Neural cell (in vitro differentiated cells): Measurements from ENCODE around the gene EIF3K. TPM values are rescaled to one million over a fixed set of nuclear protein-coding genes. Genes with fewer than 3 reads are reported as not detected.

ENCODE experiments used
- H2AFZ ChIP-seq: fragments of 200-600, 300-800 bp; sonication (generic), shearing (Covaris generic); 2 replicates; pipeline ENCODE4 v1.6.0; 2014; ENCODE audit warnings: low read depth, mild to moderate bottlenecking, antibody characterized with exemption, low read length, moderate library complexity
- H3F3A ChIP-seq: fragments of 200-600 bp; shearing (Covaris generic); 2 replicates; pipeline ENCODE4 v1.6.1; 2016; ENCODE audit warnings: mild to moderate bottlenecking, moderate library complexity, mixed read lengths, antibody characterized with exemption, low read length; ENCODE audit not compliant: insufficient read depth, poor library complexity, severe bottlenecking
- H3K27ac ChIP-seq: fragments of 200-600, 300-800 bp; sonication (generic), shearing (Covaris generic); 2 replicates; pipeline ENCODE4 v1.5.1; 2014; ENCODE audit warnings: mild to moderate bottlenecking, low read length, moderate library complexity
- H3K27me3 ChIP-seq: fragments of 300-800, 200-600 bp; sonication (generic), shearing (Covaris generic); 2 replicates; pipeline ENCODE4 v1.6.0; 2014; ENCODE audit warnings: mild to moderate bottlenecking, low read depth, low read length, moderate library complexity; ENCODE audit not compliant: insufficient read depth
- H3K36me3 ChIP-seq: fragments of 300-800, 200-600 bp; sonication (generic), shearing (Covaris generic); 2 replicates; pipeline ENCODE4 v1.5.1; 2014; ENCODE audit warnings: mild to moderate bottlenecking, antibody characterized with exemption, low read length, moderate library complexity; ENCODE audit not compliant: insufficient read depth
- H3K4me2 ChIP-seq: fragments of 300-800, 200-600 bp; sonication (generic), shearing (Covaris generic); 2 replicates; pipeline ENCODE4 v1.6.0; 2014; ENCODE audit warnings: mild to moderate bottlenecking, low read length
- H3K4me3 ChIP-seq: fragments of 300-800, 200-600 bp; sonication (generic), shearing (Covaris generic); 2 replicates; pipeline ENCODE4 v1.5.1; 2014; ENCODE audit warnings: mild to moderate bottlenecking, low read length, moderate library complexity
- H3K79me2 ChIP-seq: fragments of 200-600 bp; shearing (Covaris generic); replicated peaks from 2 replicates; pipeline ENCODE4 v1.6.0; 2014; ENCODE audit warnings: mild to moderate bottlenecking, low read length, moderate library complexity; ENCODE audit not compliant: insufficient read depth
- H3K9ac ChIP-seq: fragments of 300-800, 200-600 bp; sonication (generic), shearing (Covaris generic); 2 replicates; pipeline ENCODE4 v1.6.1; 2016; ENCODE audit warnings: mild to moderate bottlenecking, low read length, mixed read lengths
- H3K9me2 ChIP-seq: fragments of 200-600 bp; shearing (Covaris generic); 2 replicates; pipeline ENCODE4 v1.6.1; 2016; ENCODE audit warnings: mild to moderate bottlenecking, low read length, mixed read lengths; ENCODE audit not compliant: insufficient read depth
- H3K9me3 ChIP-seq: fragments of 200-600, 300-800 bp; sonication (generic), shearing (Covaris generic); 2 replicates; pipeline ENCODE4 v1.6.1; 2016; ENCODE audit warnings: mild to moderate bottlenecking, mixed run types, low read length, moderate library complexity, mixed read lengths
- H4K20me1 ChIP-seq: fragments of 200-600 bp; shearing (Covaris generic); 2 replicates; pipeline ENCODE4 v1.6.1; 2016; ENCODE audit warnings: mild to moderate bottlenecking, mixed run types; ENCODE audit not compliant: insufficient read depth
- EP300 ChIP-seq: fragments of 450-650 bp; conservative IDR thresholded peaks from 2 replicates; pipeline ENCODE4 v1.6.1; 2014; ENCODE audit warnings: antibody characterized with exemption, mild to moderate bottlenecking, moderate library complexity; ENCODE audit not compliant: poor library complexity, severe bottlenecking
- EZH2 ChIP-seq: fragments of 200-600, 300-800 bp; shearing (Covaris generic), sonication (generic); IDR thresholded peaks from 2 replicates; pipeline ENCODE4 v1.6.1; 2014; ENCODE audit warnings: antibody characterized with exemption, low read length, borderline replicate concordance, mild to moderate bottlenecking; ENCODE audit not compliant: insufficient read depth, poor library complexity, severe bottlenecking
- MXI1 ChIP-seq: fragments of 450-650 bp; conservative IDR thresholded peaks from 2 replicates; pipeline ENCODE4 v1.6.1; 2014; ENCODE audit warnings: antibody characterized with exemption, mild to moderate bottlenecking; ENCODE audit not compliant: poor library complexity, severe bottlenecking
- POLR2AphosphoS5 ChIP-seq: IDR thresholded peaks from 2 replicates; pipeline ENCODE4 v1.6.1; 2012
- RAD21 ChIP-seq: fragments of 450-650 bp; conservative IDR thresholded peaks from 2 replicates; pipeline ENCODE4 v1.6.1; 2014; ENCODE audit warnings: antibody characterized with exemption, mild to moderate bottlenecking, moderate library complexity
- SMC3 ChIP-seq: fragments of 450-650 bp; conservative IDR thresholded peaks from 2 replicates; pipeline ENCODE4 v1.6.1; 2014; ENCODE audit warnings: antibody characterized with exemption, mild to moderate bottlenecking, moderate library complexity; ENCODE audit not compliant: poor library complexity
- TAF1 ChIP-seq: IDR thresholded peaks from 2 replicates; pipeline ENCODE4 v1.6.1; 2012; ENCODE audit warnings: low read depth
- polyA plus RNA-seq: library from polyadenylated mRNA; depleted of rRNA; stranded (reverse); fragments of >200 nt; gene quantifications from 2 replicates; pipeline ENCODE4 v1.2.3, GENCODE V29; 2014
- TF ChIP-seq, protein P1 (sequence below): IDR thresholded peaks from 2 replicates; pipeline ENCODE4 v1.6.1; 2012; ENCODE audit warnings: borderline replicate concordance
- TF ChIP-seq, protein P2 (sequence below): fragments of 450-650 bp; IDR thresholded peaks from 2 replicates; pipeline ENCODE4 v1.5.1; 2014; ENCODE audit warnings: antibody characterized with exemption, mild to moderate bottlenecking, moderate library complexity; ENCODE audit not compliant: poor library complexity, severe bottlenecking

The EIF3K gene
- polyA plus RNA-seq, 1 donor from 2014 or later, result 462 TPM

DNA sequence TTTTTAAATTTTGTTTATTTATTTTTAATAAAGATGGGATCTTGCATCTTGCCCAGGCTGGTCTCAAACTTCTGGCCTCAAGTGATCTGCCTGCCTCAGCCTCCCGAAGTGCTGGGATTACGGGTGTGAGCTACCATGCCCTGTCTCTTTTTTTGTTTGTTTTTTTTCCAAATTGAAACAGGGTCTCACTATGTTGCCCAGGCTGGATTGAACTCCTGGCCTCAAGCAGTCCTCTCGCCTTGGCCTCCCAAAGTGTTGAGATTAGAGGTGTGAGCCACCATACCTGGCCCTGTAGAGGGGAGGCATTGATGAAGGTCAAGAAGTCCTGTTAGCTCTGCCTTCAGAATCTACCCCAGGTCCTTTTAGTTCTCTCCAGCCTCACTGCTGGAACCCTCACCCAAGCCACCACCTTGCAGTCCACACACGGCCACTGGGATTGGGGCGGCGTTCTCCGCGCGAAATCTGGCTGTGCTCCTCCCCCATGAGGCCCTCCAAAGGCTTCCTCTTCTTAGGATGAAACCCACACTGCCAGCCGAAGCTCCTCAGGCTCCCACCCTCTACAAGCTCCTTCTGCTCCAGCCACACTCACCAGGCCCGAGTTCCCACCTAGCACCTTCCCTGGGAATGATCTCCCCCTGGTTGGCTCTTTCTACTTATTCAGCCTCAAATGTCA is 63.3 kb downstream of the EIF3K start:
- Histone ChIP-seq H3K9me3 (no peaks in the 10 kb centered on the region), H3K27ac (no peak overlapping the region), H3F3A (no peaks in the 10 kb centered on the region), H3K36me3 (no peaks in the 10 kb centered on the region), H3K9ac (no peak overlapping the region), H3K4me3 (no peak overlapping the region), H3K79me2 (peaks cover 16% of the 10 kb centered on the region), H3K27me3 (no peaks in the 10 kb centered on the region), H3K4me2 (no peak overlapping the region), H3K9me2 (no peaks in the 10 kb centered on the region), H4K20me1 (no peaks in the 10 kb centered on the region), H2AFZ (no peak overlapping the region)
- no peak for TF ChIP-seq EP300
- no peak for TF ChIP-seq TAF1
- TF ChIP-seq SMC3, result no peak
- no peak for TF ChIP-seq MXI1
- TF ChIP-seq, protein P1, sequence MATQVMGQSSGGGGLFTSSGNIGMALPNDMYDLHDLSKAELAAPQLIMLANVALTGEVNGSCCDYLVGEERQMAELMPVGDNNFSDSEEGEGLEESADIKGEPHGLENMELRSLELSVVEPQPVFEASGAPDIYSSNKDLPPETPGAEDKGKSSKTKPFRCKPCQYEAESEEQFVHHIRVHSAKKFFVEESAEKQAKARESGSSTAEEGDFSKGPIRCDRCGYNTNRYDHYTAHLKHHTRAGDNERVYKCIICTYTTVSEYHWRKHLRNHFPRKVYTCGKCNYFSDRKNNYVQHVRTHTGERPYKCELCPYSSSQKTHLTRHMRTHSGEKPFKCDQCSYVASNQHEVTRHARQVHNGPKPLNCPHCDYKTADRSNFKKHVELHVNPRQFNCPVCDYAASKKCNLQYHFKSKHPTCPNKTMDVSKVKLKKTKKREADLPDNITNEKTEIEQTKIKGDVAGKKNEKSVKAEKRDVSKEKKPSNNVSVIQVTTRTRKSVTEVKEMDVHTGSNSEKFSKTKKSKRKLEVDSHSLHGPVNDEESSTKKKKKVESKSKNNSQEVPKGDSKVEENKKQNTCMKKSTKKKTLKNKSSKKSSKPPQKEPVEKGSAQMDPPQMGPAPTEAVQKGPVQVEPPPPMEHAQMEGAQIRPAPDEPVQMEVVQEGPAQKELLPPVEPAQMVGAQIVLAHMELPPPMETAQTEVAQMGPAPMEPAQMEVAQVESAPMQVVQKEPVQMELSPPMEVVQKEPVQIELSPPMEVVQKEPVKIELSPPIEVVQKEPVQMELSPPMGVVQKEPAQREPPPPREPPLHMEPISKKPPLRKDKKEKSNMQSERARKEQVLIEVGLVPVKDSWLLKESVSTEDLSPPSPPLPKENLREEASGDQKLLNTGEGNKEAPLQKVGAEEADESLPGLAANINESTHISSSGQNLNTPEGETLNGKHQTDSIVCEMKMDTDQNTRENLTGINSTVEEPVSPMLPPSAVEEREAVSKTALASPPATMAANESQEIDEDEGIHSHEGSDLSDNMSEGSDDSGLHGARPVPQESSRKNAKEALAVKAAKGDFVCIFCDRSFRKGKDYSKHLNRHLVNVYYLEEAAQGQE, result no peak
- no peak for TF ChIP-seq EZH2
- TF ChIP-seq POLR2AphosphoS5, result no peak
- TF ChIP-seq, protein P2, sequence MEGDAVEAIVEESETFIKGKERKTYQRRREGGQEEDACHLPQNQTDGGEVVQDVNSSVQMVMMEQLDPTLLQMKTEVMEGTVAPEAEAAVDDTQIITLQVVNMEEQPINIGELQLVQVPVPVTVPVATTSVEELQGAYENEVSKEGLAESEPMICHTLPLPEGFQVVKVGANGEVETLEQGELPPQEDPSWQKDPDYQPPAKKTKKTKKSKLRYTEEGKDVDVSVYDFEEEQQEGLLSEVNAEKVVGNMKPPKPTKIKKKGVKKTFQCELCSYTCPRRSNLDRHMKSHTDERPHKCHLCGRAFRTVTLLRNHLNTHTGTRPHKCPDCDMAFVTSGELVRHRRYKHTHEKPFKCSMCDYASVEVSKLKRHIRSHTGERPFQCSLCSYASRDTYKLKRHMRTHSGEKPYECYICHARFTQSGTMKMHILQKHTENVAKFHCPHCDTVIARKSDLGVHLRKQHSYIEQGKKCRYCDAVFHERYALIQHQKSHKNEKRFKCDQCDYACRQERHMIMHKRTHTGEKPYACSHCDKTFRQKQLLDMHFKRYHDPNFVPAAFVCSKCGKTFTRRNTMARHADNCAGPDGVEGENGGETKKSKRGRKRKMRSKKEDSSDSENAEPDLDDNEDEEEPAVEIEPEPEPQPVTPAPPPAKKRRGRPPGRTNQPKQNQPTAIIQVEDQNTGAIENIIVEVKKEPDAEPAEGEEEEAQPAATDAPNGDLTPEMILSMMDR, result no peak
- TF ChIP-seq RAD21, result no peak

DNA sequence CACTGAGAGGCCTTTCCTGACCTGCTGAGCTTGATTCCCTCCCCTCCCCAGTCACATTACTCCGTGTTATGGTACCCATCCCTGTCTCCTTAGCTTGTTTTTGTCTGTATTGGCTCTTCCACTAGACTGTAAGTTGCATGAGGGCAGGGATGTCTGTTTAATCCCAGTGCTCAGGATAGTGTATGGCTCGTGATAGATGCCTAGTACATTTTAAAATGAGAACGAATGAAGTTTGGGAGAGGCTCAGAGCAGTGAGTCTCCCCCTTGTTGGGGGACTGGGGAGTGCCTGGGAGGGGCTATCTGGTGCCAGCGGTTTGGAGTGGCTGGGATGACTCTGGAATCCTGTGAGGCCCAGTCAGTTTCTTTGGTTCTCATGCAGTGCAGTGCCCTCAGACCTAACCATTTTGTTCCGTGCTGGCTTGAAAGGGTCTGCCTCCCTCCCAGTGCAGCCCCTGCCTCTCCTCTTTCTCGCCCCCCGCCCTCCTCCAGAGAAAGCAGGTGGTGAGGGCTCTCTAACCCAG is 63.9 kb downstream of the EIF3K start:
- TF ChIP-seq EP300, result no peak
- TF ChIP-seq EZH2, result no peak
- no peak for TF ChIP-seq POLR2AphosphoS5
- TF ChIP-seq RAD21, result no peak
- TF ChIP-seq, protein P1, result no peak
- TF ChIP-seq SMC3, result no peak
- TF ChIP-seq, protein P2, result no peak
- no peak for TF ChIP-seq MXI1
- TF ChIP-seq TAF1, result no peak
- Histone ChIP-seq H3K9me3 (no peaks in the 10 kb centered on the region), H3K79me2 (peaks cover 21% of the 10 kb centered on the region), H4K20me1 (no peaks in the 10 kb centered on the region), H3K4me3 (no peak overlapping the region), H2AFZ (no peak overlapping the region), H3K27me3 (no peaks in the 10 kb centered on the region), H3K9ac (no peak overlapping the region), H3F3A (no peaks in the 10 kb centered on the region), H3K36me3 (no peaks in the 10 kb centered on the region), H3K4me2 (no peak overlapping the region), H3K27ac (no peak overlapping the region), H3K9me2 (no peaks in the 10 kb centered on the region)
